K562 (cell line): ENCODE results near the gene PPP1R14C. TPM values are rescaled to one million over a fixed set of nuclear protein-coding genes. Genes with fewer than 3 reads are reported as not detected.

Source experiments
- BACH1 ChIP-seq: fragments of 200-800 bp; sonication (Bioruptor generic); IDR thresholded peaks from 2 replicates; pipeline ENCODE4 v1.6.1; 2016; ENCODE audit warnings: missing genetic modification characterization, missing compliant biosample characterization
- CBX1 ChIP-seq: sonication (generic); IDR thresholded peaks from 2 replicates; pipeline ENCODE4 v1.6.1; 2016; ENCODE audit warnings: antibody characterized with exemption, low read depth, mild to moderate bottlenecking
- CBX5 ChIP-seq: IDR thresholded peaks from 2 replicates; pipeline ENCODE4 v1.6.1; 2014; ENCODE audit warnings: low read depth, borderline replicate concordance
- CHD4 ChIP-seq: fragments of 200-600 bp; sonication (generic); IDR thresholded peaks from 3 replicates; pipeline ENCODE4 v1.6.1; 2012; ENCODE audit warnings: low read depth, mild to moderate bottlenecking, mixed read lengths, low read length, inconsistent platforms; ENCODE audit not compliant: insufficient read depth, insufficient replicate concordance, poor library complexity, severe bottlenecking
- EP300 ChIP-seq: IDR thresholded peaks from 2 replicates; pipeline ENCODE4 v1.6.1; 2012; ENCODE audit warnings: low read length, improper control_type of control experiment
- FOXP1 ChIP-seq: sonication (generic); formaldehyde crosslinking; IDR thresholded peaks from 2 replicates; pipeline ENCODE4 v1.8.0; 2022; ENCODE audit warnings: mild to moderate bottlenecking, missing genetic modification reagents
- HINFP ChIP-seq: fragments of 450-650 bp; conservative IDR thresholded peaks from 2 replicates; pipeline ENCODE4 v1.6.1; 2016; ENCODE audit warnings: missing genetic modification characterization, low read depth, mild to moderate bottlenecking, control low read depth, missing compliant biosample characterization
- KAT7 ChIP-seq: sonication (generic); formaldehyde crosslinking; IDR thresholded peaks from 2 replicates; pipeline ENCODE4 v1.8.0; 2022; ENCODE audit warnings: missing genetic modification reagents, mild to moderate bottlenecking, borderline replicate concordance
- NR2C1 ChIP-seq, 2 experiments: fragments of 450-650 bp; IDR thresholded peaks; 2 replicates each; pipeline ENCODE4 v1.6.1; 2017; ENCODE audit warnings: mild to moderate bottlenecking in 2 of 2, antibody characterized with exemption in 1 of 2, inconsistent platforms in 1 of 2, missing compliant biosample characterization in 1 of 2, missing genetic modification characterization in 1 of 2
- NR4A1 ChIP-seq, 2 experiments: fragments of 250-450 bp in 1 of 2; fragments of 450-650 bp in 1 of 2; sonication (Bioruptor Pico) in 1 of 2; IDR thresholded peaks; 2 replicates each; pipeline versions ENCODE4 v1.4.0 to v1.6.1; 2016 to 2020; ENCODE audit warnings: mild to moderate bottlenecking in 2 of 2, missing compliant biosample characterization in 1 of 2, missing genetic modification characterization in 1 of 2, moderate library complexity in 1 of 2
- RBM22 ChIP-seq: fragments of 200-400 bp; formaldehyde crosslinking; IDR thresholded peaks from 2 replicates; pipeline ENCODE4 v1.6.1; 2018; ENCODE audit warnings: low read length, low read depth; ENCODE audit not compliant: poor library complexity, severe bottlenecking
- SLC30A9 ChIP-seq: fragments of 250-450 bp; sonication (Bioruptor Pico); IDR thresholded peaks from 2 replicates; pipeline ENCODE4 v1.8.0; 2022; ENCODE audit warnings: mild to moderate bottlenecking, moderate library complexity
- STAG1 ChIP-seq: sonication (generic); formaldehyde crosslinking; IDR thresholded peaks from 2 replicates; pipeline ENCODE4 v1.5.0; 2020; ENCODE audit warnings: missing genetic modification reagents, borderline replicate concordance
- TBL1XR1 ChIP-seq, 2 experiments: IDR thresholded peaks; 2 replicates each; pipeline ENCODE4 v1.6.1; 2012; ENCODE audit warnings: improper control_type of control experiment in 2 of 2, low read length in 2 of 2, mild to moderate bottlenecking in 1 of 2
- TSHZ1 ChIP-seq: fragments of 250-450 bp; sonication (Bioruptor Pico); IDR thresholded peaks from 2 replicates; pipeline ENCODE4 v1.4.0; 2020; ENCODE audit warnings: mild to moderate bottlenecking, moderate library complexity
- XRCC4 ChIP-seq: IDR thresholded peaks from one replicate; pipeline ENCODE4 v1.6.1; 2011; ENCODE audit not compliant: insufficient read depth, insufficient read length; ENCODE audit errors: extremely low read depth
- ZBTB8A ChIP-seq: fragments of 450-650 bp; IDR thresholded peaks from 2 replicates; pipeline ENCODE4 v1.6.1; 2018; ENCODE audit warnings: mild to moderate bottlenecking, moderate library complexity; ENCODE audit not compliant: partially characterized antibody
- ZNF184 ChIP-seq: sonication (generic); formaldehyde crosslinking; IDR thresholded peaks from 2 replicates; pipeline ENCODE4 v1.5.0; 2020; ENCODE audit warnings: missing genetic modification reagents
- polyA plus RNA-seq, 8 experiments: library from polyadenylated mRNA; depleted of rRNA in 4 of 8; stranded (reverse) in 5 of 8; unstranded in 3 of 8; fragments of >200 nt; fragmentation: Nextera tagmentation in 2 of 8; fragmentation: Illumina TruSeq in 1 of 8; extraction: Ambion mirVana in 2 of 8; extraction: Trizol in 1 of 8; gene quantifications; 2 replicates each; pipeline versions ENCODE4 v1.2.1 to v1.2.3, GENCODE V29; 2011 to 2014; ENCODE audit warnings: inconsistent platforms in 1 of 8, missing spikeins in 1 of 8
- total RNA-seq, 7 experiments: library from RNA; depleted of rRNA in 6 of 7; stranded (reverse); fragments of >200 nt in 6 of 7; fragmentation: Illumina TruSeq in 2 of 7; extraction: Trizol in 2 of 7; gene quantifications; 2 replicates each; pipeline versions ENCODE4 v1.2.1 to v1.2.3, GENCODE V29; 2011 to 2021; ENCODE audit warnings: low replicate concordance in 1 of 7
- TF ChIP-seq, protein P1 (sequence below): sonication (generic); formaldehyde crosslinking; IDR thresholded peaks from 2 replicates; pipeline ENCODE4 v1.8.0; 2022; ENCODE audit warnings: mild to moderate bottlenecking, missing genetic modification reagents
- TF ChIP-seq, protein P2 (sequence below): fragments of 450-650 bp; formaldehyde crosslinking; IDR thresholded peaks from 2 replicates; pipeline ENCODE4 v1.4.0; 2022; ENCODE audit warnings: missing genetic modification characterization

PPP1R14C gene
- total and polyA plus RNA-seq, 9 of the 15 experiments (the other 6 are each of a cell fraction or from before 2014, with no cell fraction given): 4.5 to 16.6 (median 11.9) TPM

DNA sequence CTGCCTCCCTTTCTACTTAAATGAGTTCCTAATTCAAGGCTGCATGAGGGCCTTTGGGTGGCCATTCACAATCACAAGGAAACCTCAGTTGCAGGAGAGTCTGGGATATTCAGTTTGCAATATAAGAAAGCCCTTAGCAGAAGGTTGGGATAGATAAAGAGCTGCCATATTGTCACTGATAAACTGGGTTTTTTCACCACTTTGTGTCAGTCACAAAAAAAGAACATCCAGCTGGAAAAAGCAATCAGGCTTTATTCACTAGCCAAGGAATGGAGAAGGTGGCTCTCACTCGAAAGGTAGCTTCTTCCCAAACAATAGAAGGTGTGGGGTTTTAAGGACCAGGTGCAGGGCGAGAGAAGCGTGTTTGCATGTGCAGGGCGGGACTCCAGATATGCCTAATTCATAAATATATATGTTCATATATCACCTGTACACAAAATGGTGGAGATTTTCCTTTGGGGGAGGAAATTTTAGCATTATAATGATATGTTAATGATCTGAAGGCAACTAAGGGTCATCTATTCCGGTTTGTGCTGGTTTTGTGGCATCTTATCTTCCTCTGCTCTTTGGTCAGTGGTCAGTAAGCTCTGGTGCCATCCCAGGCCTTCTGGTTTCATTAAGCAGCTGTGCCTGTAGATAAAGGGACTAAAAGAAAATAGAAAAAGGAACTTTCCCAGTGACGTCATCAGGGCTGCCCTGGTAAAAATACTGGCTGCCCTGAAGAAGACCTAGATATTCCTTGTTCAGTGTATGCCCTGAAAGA, 128.8 kb downstream of the PPP1R14C start (continued):
- no peak; the same call in 1 of the 2 replicates for TF ChIP-seq KAT7 (CRISPR knock-in tag)
- TF ChIP-seq TBL1XR1 (IDR thresholded peaks at IDR 0.05; ENCODE audit: low read length in 2 of 2): peak; percentile 92 to 99; a peak in 3 of 4 replicates
- TF ChIP-seq CBX5: no peak
- TF ChIP-seq BACH1: no peak; the same call in 1 of the 2 replicates
- TF ChIP-seq NR4A1 (CRISPR knock-in tag; IDR thresholded peaks at IDR 0.05): no peak
- peak; percentile 87 for TF ChIP-seq NR4A1 (tag; IDR thresholded peaks at IDR 0.05)
- TF ChIP-seq, protein P1, sequence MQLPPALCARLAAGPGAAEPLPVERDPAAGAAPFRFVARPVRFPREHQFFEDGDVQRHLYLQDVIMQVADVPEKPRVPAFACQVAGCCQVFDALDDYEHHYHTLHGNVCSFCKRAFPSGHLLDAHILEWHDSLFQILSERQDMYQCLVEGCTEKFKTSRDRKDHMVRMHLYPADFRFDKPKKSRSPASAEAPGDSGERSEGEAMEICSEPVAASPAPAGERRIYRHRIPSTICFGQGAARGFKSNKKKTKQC (CRISPR knock-in tag): no peak
- no peak for TF ChIP-seq ZNF184 (CRISPR knock-in tag)
- TF ChIP-seq CBX1: no peak
- no peak for TF ChIP-seq FOXP1 (CRISPR knock-in tag)
- TF ChIP-seq, protein P2, sequence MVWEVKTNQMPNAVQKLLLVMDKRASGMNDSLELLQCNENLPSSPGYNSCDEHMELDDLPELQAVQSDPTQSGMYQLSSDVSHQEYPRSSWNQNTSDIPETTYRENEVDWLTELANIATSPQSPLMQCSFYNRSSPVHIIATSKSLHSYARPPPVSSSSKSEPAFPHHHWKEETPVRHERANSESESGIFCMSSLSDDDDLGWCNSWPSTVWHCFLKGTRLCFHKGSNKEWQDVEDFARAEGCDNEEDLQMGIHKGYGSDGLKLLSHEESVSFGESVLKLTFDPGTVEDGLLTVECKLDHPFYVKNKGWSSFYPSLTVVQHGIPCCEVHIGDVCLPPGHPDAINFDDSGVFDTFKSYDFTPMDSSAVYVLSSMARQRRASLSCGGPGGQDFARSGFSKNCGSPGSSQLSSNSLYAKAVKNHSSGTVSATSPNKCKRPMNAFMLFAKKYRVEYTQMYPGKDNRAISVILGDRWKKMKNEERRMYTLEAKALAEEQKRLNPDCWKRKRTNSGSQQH (CRISPR knock-in tag): no peak
- no peak for TF ChIP-seq SLC30A9 (CRISPR knock-in tag)
- TF ChIP-seq STAG1 (CRISPR knock-in tag): no peak
- TF ChIP-seq XRCC4: no peak
- peak; percentile 100 for TF ChIP-seq EP300
- TF ChIP-seq NR2C1 (IDR thresholded peaks at IDR 0.05): no peak; the same call in 1 of the 2 replicates
- TF ChIP-seq NR2C1 (tag; IDR thresholded peaks at IDR 0.05): peak; percentile 7
- no peak for TF ChIP-seq CHD4
- TF ChIP-seq TSHZ1 (CRISPR knock-in tag): peak; percentile 3; the same call in 1 of the 2 replicates
- no peak for TF ChIP-seq HINFP (tag)
- no peak for TF ChIP-seq ZBTB8A
- no peak for TF ChIP-seq RBM22
